Fibroblast of mammary gland (primary cell): ENCODE results near the gene ARID2.
A peak's percentile ranks its signal among the peaks of the same experiment; 100 is the strongest.

Source experiments
- DNase-seq: peaks from one replicate; pipeline ENCODE4 v3.0.0-alpha.2; 2010; ENCODE audit warnings: low read depth
- H3K4me3 ChIP-seq: 2 replicates; pipeline ENCODE4 v1.5.1; 2011; ENCODE audit warnings: low read depth, mild to moderate bottlenecking, low read length, moderate library complexity; ENCODE audit not compliant: control insufficient read depth
- CTCF ChIP-seq: conservative IDR thresholded peaks from 2 replicates; pipeline ENCODE4 v1.5.1; 2011; ENCODE audit warnings: low read depth, low read length, inconsistent platforms; ENCODE audit not compliant: control insufficient read depth, insufficient read depth

ARID2 gene

GRCh38 chr12:45928309-45928708 is 198.8 kb downstream of the ARID2 start:
- TF ChIP-seq CTCF, result no peak
- no peak overlapping the region for H3K4me3 ChIP-seq
- DNase-seq, result no peak

GRCh38 chr12:45930369-45930768 is 200.9 kb downstream of the ARID2 start:
- TF ChIP-seq CTCF, result no peak
- DNase-seq, result no peak
- no peak overlapping the region for H3K4me3 ChIP-seq

GRCh38 chr12:45933504-45933903 is 204.0 kb downstream of the ARID2 start:
- TF ChIP-seq CTCF, result no peak
- DNase-seq, result no peak
- no peak overlapping the region for H3K4me3 ChIP-seq

GRCh38 chr12:45934956-45935355 is 205.4 kb downstream of the ARID2 start:
- no peak for TF ChIP-seq CTCF
- no peak for DNase-seq
- H3K4me3 ChIP-seq, result no peak overlapping the region

GRCh38 chr12:45938566-45938965 is 209.1 kb downstream of the ARID2 start:
- peak; percentile 21 for DNase-seq
- TF ChIP-seq CTCF, result no peak
- no peak overlapping the region for H3K4me3 ChIP-seq

- TF ChIP-seq CTCF, result no peak
- DNase-seq, result no peak
- H3K4me3 ChIP-seq, result no peak overlapping the region
These were observed 210.3 kb downstream of the ARID2 start for GRCh38 chr12:45939759-45940158.

- no peak overlapping the region for H3K4me3 ChIP-seq
- DNase-seq, result peak; percentile 2
- no peak for TF ChIP-seq CTCF
These were observed 215.3 kb downstream of the ARID2 start for GRCh38 chr12:45944771-45945170.
